IMR-90 (cell line): ENCODE measurements around the gene ST3GAL3. TPM values are rescaled to one million over a fixed set of nuclear protein-coding genes. Genes with fewer than 3 reads are reported as not detected.
A peak's percentile ranks its signal among the peaks of the same experiment; 100 is the strongest.

Experiments
- ATAC-seq: fragments of 200-7000 bp; cut with Tn5 transposase; 2 replicates; pipeline ENCODE4 v1.9.1; 2020; ENCODE audit warnings: low read depth, mild to moderate bottlenecking, moderate library complexity
- BruUV-seq: library from RNA; stranded (reverse); fragments of 400-500 nt; replicated peaks from 2 replicates; lab custom pipeline; 2021; lab: Mats Ljungman, UMichigan
- CTCF ChIA-PET: fragments of 300-600 bp; formaldehyde crosslinking; extraction: SDS; loops from one replicate; lab custom pipeline; 2021; ENCODE audit warnings: antibody characterized with exemption; lab: Yijun Ruan, JAX
- POLR2A ChIA-PET: fragments of 300-600 bp; sonication (Branson Sonifier 250); formaldehyde crosslinking; loops from one replicate; lab custom pipeline; 2022; ENCODE audit warnings: antibody characterized with exemption; ENCODE audit not compliant: unreplicated experiment; lab: Charles Lee
- DNase-seq: peaks from one replicate; pipeline ENCODE4 v3.0.0; 2013
- H2AFZ ChIP-seq: replicated peaks from 2 replicates; pipeline ENCODE3; 2013; ENCODE audit warnings: low read length, mild to moderate bottlenecking; ENCODE audit not compliant: poor library complexity
- H2AK5ac ChIP-seq: 2 replicates; pipeline ENCODE4 v1.6.1; 2013; ENCODE audit warnings: low read depth, low read length, inconsistent platforms
- H2AK9ac ChIP-seq: replicated peaks from 2 replicates; pipeline ENCODE3; 2013; ENCODE audit warnings: mild to moderate bottlenecking, low read depth, low read length, moderate library complexity; ENCODE audit not compliant: poor library complexity
- H2BK120ac ChIP-seq: 2 replicates; pipeline ENCODE4 v1.6.1; 2013; ENCODE audit warnings: low read depth, low read length, inconsistent platforms
- H2BK15ac ChIP-seq: 3 replicates; pipeline ENCODE4 v1.6.1; 2013; ENCODE audit warnings: low read depth, low read length, inconsistent platforms
- H2BK20ac ChIP-seq: 2 replicates; pipeline ENCODE4 v1.6.1; 2013; ENCODE audit warnings: low read depth, mild to moderate bottlenecking, inconsistent platforms, low read length, moderate library complexity
- H2BK5ac ChIP-seq: 2 replicates; pipeline ENCODE4 v1.6.1; 2013; ENCODE audit warnings: mild to moderate bottlenecking, low read depth, low read length, inconsistent platforms; ENCODE audit not compliant: poor library complexity, severe bottlenecking
- H3K14ac ChIP-seq: replicated peaks from 2 replicates; pipeline ENCODE4 v1.6.1; 2013; ENCODE audit warnings: low read depth, low read length, inconsistent platforms
- H3K18ac ChIP-seq: 2 replicates; pipeline ENCODE4 v1.6.1; 2013; ENCODE audit warnings: low read depth, low read length, control low read depth
- H3K23ac ChIP-seq: 2 replicates; pipeline ENCODE4 v1.6.1; 2013; ENCODE audit warnings: low read depth, low read length, inconsistent platforms
- H3K27ac ChIP-seq: 2 replicates; pipeline ENCODE4 v1.5.1; 2013; ENCODE audit warnings: mild to moderate bottlenecking, control low read depth, low read length; ENCODE audit not compliant: insufficient read depth
- H3K27me3 ChIP-seq: 2 replicates; pipeline ENCODE4 v1.6.1; 2013; ENCODE audit warnings: low read length; ENCODE audit not compliant: control insufficient read depth, insufficient read depth
- H3K36me3 ChIP-seq: 2 replicates; pipeline ENCODE4 v1.6.1; 2013; ENCODE audit warnings: low read length, mixed read lengths; ENCODE audit not compliant: control insufficient read depth, insufficient read depth
- H3K4ac ChIP-seq: 2 replicates; pipeline ENCODE4 v1.6.1; 2013; ENCODE audit warnings: low read depth, low read length, inconsistent platforms
- H3K4me1 ChIP-seq: 2 replicates; pipeline ENCODE4 v1.6.1; 2013; ENCODE audit warnings: low read length, mixed read lengths; ENCODE audit not compliant: control insufficient read depth, insufficient read depth
- H3K4me2 ChIP-seq: 2 replicates; pipeline ENCODE4 v1.6.1; 2013; ENCODE audit warnings: low read depth, mild to moderate bottlenecking, control low read depth, low read length, moderate library complexity
- H3K4me3 ChIP-seq: 2 replicates; pipeline ENCODE4 v1.5.1; 2013; ENCODE audit warnings: low read depth, mild to moderate bottlenecking, control low read depth, low read length, moderate library complexity; ENCODE audit not compliant: insufficient read depth
- H3K56ac ChIP-seq: 2 replicates; pipeline ENCODE4 v1.6.1; 2013; ENCODE audit warnings: low read length, inconsistent platforms; ENCODE audit not compliant: insufficient read depth; ENCODE audit errors: extremely low read depth
- H3K79me1 ChIP-seq, 2 experiments: 2 replicates each; pipeline ENCODE4 v1.6.1; 2013; ENCODE audit warnings: low read length in 2 of 2, inconsistent platforms in 1 of 2, low read depth in 1 of 2
- H3K9ac ChIP-seq: 2 replicates; pipeline ENCODE4 v1.6.1; 2013; ENCODE audit warnings: low read depth, low read length, control low read depth
- H3K9me1 ChIP-seq: 2 replicates; pipeline ENCODE4 v1.6.1; 2013; ENCODE audit warnings: low read length, inconsistent platforms; ENCODE audit not compliant: insufficient read depth
- H3K9me3 ChIP-seq: 2 replicates; pipeline ENCODE4 v1.6.1; 2013; ENCODE audit warnings: low read length; ENCODE audit not compliant: control insufficient read depth, insufficient read depth
- H4K20me1 ChIP-seq: 2 replicates; pipeline ENCODE4 v1.6.1; 2013; ENCODE audit warnings: low read length, inconsistent platforms; ENCODE audit not compliant: insufficient read depth
- H4K5ac ChIP-seq: 2 replicates; pipeline ENCODE4 v1.6.1; 2013; ENCODE audit warnings: mild to moderate bottlenecking, low read depth, low read length, control low read depth
- H4K8ac ChIP-seq, 2 experiments: 2 replicates each; pipeline ENCODE4 v1.6.1; 2013; ENCODE audit warnings: low read depth in 2 of 2, low read length in 2 of 2, control low read depth in 1 of 2, inconsistent platforms in 1 of 2
- H4K91ac ChIP-seq: 2 replicates; pipeline ENCODE4 v1.6.1; 2013; ENCODE audit warnings: low read depth, low read length, inconsistent platforms; ENCODE audit not compliant: insufficient read depth
- MXI1 ChIP-seq: IDR thresholded peaks from 2 replicates; pipeline ENCODE4 v1.6.1; 2012; ENCODE audit warnings: low read depth, mild to moderate bottlenecking, low read length, moderate library complexity, borderline replicate concordance
- WGBS, 2 experiments: methylation state at CpG; one replicate each; pipeline versions ENCODE4 v1.1.5 to v1.1.7; 2013; ENCODE audit warnings: missing lambda C conversion rate in 2 of 2; ENCODE audit not compliant: insufficient read length in 1 of 2; ENCODE audit errors: extremely low coverage in 2 of 2; 5-methylcytosine and 5-hydroxymethylcytosine counted together
- dilution Hi-C: fragments of 300-500 bp; cut with HindIII; formaldehyde crosslinking; loops from one replicate; pipeline ENCODE4 v1.14.3; 2018; ENCODE audit warnings: low sequenced_read_pairs; ENCODE audit not compliant: unreplicated experiment
- in situ Hi-C: fragments of 300-500 bp; cut with MboI; formaldehyde crosslinking; loops from 3 replicates; pipeline ENCODE4 v1.14.3; 2019; ENCODE audit warnings: low sequenced_read_pairs, inconsistent platforms, mixed read lengths
- intact Hi-C: fragments of 100-400 bp; cut with micrococcal nuclease; formaldehyde crosslinking; loops from 2 replicates; pipeline ENCODE4 v1.10.0; 2022
- polyA plus RNA-seq, 3 experiments: library from polyadenylated mRNA; depleted of rRNA; stranded (reverse); fragments of >200 nt; gene quantifications; 2 replicates each; pipeline ENCODE4 v1.2.3, GENCODE V29; 2012; ENCODE audit warnings: low replicate concordance in 1 of 3
- total RNA-seq: library from RNA; depleted of rRNA; stranded (reverse); fragments of >200 nt; gene quantifications from 2 replicates; pipeline ENCODE4 v1.2.3, GENCODE V29; 2012
- TF ChIP-seq, protein P1 (sequence below): conservative IDR thresholded peaks from 2 replicates; pipeline ENCODE4 v1.5.1; 2012; ENCODE audit warnings: mild to moderate bottlenecking, low read depth, low read length, improper control_type of control experiment

The ST3GAL3 gene
- total and polyA plus RNA-seq, 2 of the 4 experiments (the other 2 are of a cell fraction), result 12.0 to 14.8 TPM

DNA sequence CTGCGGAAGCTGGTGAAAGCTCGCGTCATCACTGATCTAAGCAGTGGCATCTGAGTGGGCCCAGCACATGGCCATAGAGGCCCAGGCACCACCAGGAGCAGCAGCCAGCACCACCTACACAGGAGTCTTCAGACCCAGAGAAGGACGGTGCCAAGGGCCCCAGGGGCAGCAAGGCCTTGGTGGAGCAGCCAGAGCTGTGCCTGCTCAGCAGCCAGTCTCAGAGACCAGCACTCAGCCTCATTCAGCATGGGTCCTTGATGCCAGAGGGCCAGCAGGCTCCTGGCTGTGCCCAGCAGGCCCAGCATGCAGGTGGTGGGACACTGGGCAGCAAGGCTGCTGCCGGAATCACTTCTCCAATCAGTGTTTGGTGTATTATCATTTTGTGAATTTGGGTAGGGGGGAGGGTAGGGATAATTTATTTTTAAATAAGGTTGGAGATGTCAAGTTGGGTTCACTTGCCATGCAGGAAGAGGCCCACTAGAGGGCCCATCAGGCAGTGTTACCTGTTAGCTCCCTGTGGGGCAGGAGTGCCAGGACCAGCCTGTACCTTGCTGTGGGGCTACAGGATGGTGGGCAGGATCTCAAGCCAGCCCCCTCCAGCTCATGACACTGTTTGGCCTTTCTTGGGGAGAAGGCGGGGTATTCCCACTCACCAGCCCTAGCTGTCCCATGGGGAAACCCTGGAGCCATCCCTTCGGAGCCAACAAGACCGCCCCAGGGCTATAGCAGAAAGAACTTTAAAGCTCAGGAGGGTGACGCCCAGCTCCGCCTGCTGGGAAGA, 223.0 kb downstream of the ST3GAL3 start:
- WGBS, 2 experiments, result 100% methylated on average over 6 of the region's 10 CpGs; no CpG with 5 or more reads in 1 of the 2 experiments
- Histone ChIP-seq H4K91ac (no peak overlapping the region), H3K27me3 (no peaks in the 10 kb centered on the region), H3K14ac (no peak overlapping the region), H4K5ac (no peak overlapping the region), H3K4me3 (no peak overlapping the region), H3K36me3 (peaks cover 11% of the 10 kb centered on the region), H3K23ac (no peak overlapping the region), H3K4me1 (peaks cover 6% of the 10 kb centered on the region), H4K8ac (no peak overlapping the region), H2BK20ac (no peak overlapping the region), H3K18ac (no peak overlapping the region), H2AFZ (no peak overlapping the region), H3K79me1 (peaks cover 0 to 12% of the 10 kb centered on the region in 2 experiments; a peak in 1 of 4 replicates), H3K9ac (no peak overlapping the region), H2BK120ac (no peak overlapping the region), H3K9me3 (peaks cover 5% of the 10 kb centered on the region), H3K4me2 (no peak overlapping the region), H2AK5ac (no peak overlapping the region; the same call in 1 of the 2 replicates), H2BK15ac (no peak overlapping the region), H3K4ac (no peak overlapping the region; the same call in 1 of the 2 replicates), H2AK9ac (no peak overlapping the region), H2BK5ac (no peak overlapping the region), H3K9me1 (peaks cover 6% of the 10 kb centered on the region), H4K20me1 (no peaks in the 10 kb centered on the region), H3K56ac (no peak overlapping the region), H3K27ac (no peak overlapping the region)
- ATAC-seq (no peak), DNase-seq (no peak)
- no TSS peak for BruUV-seq
- in situ Hi-C loops (loop anchor here (5.0 kb wide), 1 partner anchor 158 kb away; no protein-coding TSS in a partner anchor), dilution Hi-C loops (no loop called here), intact Hi-C loops (loop anchor here (5.0 kb wide), 1 partner anchor 78 kb away; no protein-coding TSS in a partner anchor)
- TF ChIP-seq, protein P1, sequence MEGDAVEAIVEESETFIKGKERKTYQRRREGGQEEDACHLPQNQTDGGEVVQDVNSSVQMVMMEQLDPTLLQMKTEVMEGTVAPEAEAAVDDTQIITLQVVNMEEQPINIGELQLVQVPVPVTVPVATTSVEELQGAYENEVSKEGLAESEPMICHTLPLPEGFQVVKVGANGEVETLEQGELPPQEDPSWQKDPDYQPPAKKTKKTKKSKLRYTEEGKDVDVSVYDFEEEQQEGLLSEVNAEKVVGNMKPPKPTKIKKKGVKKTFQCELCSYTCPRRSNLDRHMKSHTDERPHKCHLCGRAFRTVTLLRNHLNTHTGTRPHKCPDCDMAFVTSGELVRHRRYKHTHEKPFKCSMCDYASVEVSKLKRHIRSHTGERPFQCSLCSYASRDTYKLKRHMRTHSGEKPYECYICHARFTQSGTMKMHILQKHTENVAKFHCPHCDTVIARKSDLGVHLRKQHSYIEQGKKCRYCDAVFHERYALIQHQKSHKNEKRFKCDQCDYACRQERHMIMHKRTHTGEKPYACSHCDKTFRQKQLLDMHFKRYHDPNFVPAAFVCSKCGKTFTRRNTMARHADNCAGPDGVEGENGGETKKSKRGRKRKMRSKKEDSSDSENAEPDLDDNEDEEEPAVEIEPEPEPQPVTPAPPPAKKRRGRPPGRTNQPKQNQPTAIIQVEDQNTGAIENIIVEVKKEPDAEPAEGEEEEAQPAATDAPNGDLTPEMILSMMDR, result 0 out of 2 replicates have a peak, but pooled peaks have one; percentile 19
- TF ChIP-seq MXI1, result no peak
- ChIA-PET CTCF (interaction anchor here (1.9 kb wide), 1 partner anchor 167 kb away, joined by 7 read pairs; no protein-coding TSS in a partner anchor), POLR2A (no interaction called here)
